GM21526 (cell line): ENCODE results near the gene LCORL.

Source experiments
- ATAC-seq: cut with Tn5 transposase; IDR thresholded peaks from one replicate; pipeline ENCODE4 v1.9.1; 2021; ENCODE audit warnings: moderate library complexity; ENCODE audit not compliant: unreplicated experiment, low FRiP score

LCORL gene

GRCh38 chr4:17794730-17795129 lies 226.8 kb downstream of the LCORL start:
- ATAC-seq = no peak
